K562 (cell line): ENCODE measurements around the gene MBD4.

ENCODE experiments used
- CEBPB ChIP-seq: fragments of 450-650 bp; IDR thresholded peaks from 2 replicates; pipeline ENCODE4 v1.6.1; 2016; ENCODE audit warnings: missing genetic modification characterization, missing compliant biosample characterization
- EP300 ChIP-seq: IDR thresholded peaks from 2 replicates; pipeline ENCODE4 v1.6.1; 2012; ENCODE audit warnings: low read length, improper control_type of control experiment
- NFE2 ChIP-seq: IDR thresholded peaks from 2 replicates; pipeline ENCODE4 v1.6.1; 2014; ENCODE audit warnings: antibody characterized with exemption, low read depth
- NFYB ChIP-seq: IDR thresholded peaks from 2 replicates; pipeline ENCODE4 v1.6.1; 2011; ENCODE audit warnings: mild to moderate bottlenecking, moderate library complexity; ENCODE audit not compliant: insufficient read length; ENCODE audit errors: extremely low read depth
- POU5F1 ChIP-seq: fragments of 150-350 bp; IDR thresholded peaks from 2 replicates; pipeline ENCODE4 v1.6.1; 2014; ENCODE audit warnings: borderline replicate concordance, low read length, low read depth, mild to moderate bottlenecking; ENCODE audit not compliant: partially characterized antibody
- RAD21 ChIP-seq, 2 experiments: fragments of 250-450 bp in 1 of 2; fragments of 450-650 bp in 1 of 2; sonication (Bioruptor Pico) in 1 of 2; formaldehyde crosslinking in 1 of 2; IDR thresholded peaks in 1 of 2; conservative IDR thresholded peaks in 1 of 2; 2 replicates each; pipeline versions ENCODE4 v1.4.0 to v1.8.0; 2020 to 2022; ENCODE audit warnings: mild to moderate bottlenecking in 2 of 2, moderate library complexity in 1 of 2
- TAF1 ChIP-seq: IDR thresholded peaks from 2 replicates; pipeline ENCODE4 v1.6.1; 2011; ENCODE audit warnings: mild to moderate bottlenecking, low read length, moderate library complexity; ENCODE audit not compliant: insufficient read depth, control insufficient read depth, severe bottlenecking; ENCODE audit errors: extremely low read depth
- TBL1XR1 ChIP-seq, 2 experiments: IDR thresholded peaks; 2 replicates each; pipeline ENCODE4 v1.6.1; 2012; ENCODE audit warnings: improper control_type of control experiment in 2 of 2, low read length in 2 of 2, mild to moderate bottlenecking in 1 of 2
- TF ChIP-seq, protein P1 (sequence below), 3 experiments: IDR thresholded peaks in 2 of 3; conservative IDR thresholded peaks in 1 of 3; 2 replicates each; pipeline ENCODE4 v1.5.1; 2011 to 2012; ENCODE audit warnings: low read length in 3 of 3, mild to moderate bottlenecking in 3 of 3, control low read depth in 2 of 3, improper control_type of control experiment in 1 of 3, inconsistent platforms in 1 of 3, low read depth in 1 of 3, mixed read lengths in 1 of 3, moderate library complexity in 1 of 3; ENCODE audit not compliant: insufficient read depth in 2 of 3
- TF ChIP-seq, protein P2 (sequence below): fragments of 250-450 bp; sonication (Bioruptor Pico); IDR thresholded peaks from 2 replicates; pipeline ENCODE4 v1.5.0; 2020; ENCODE audit warnings: mild to moderate bottlenecking
- TF ChIP-seq, protein P3 (sequence below): fragments of 450-650 bp; IDR thresholded peaks from 2 replicates; pipeline ENCODE4 v1.6.1; 2018; ENCODE audit warnings: mild to moderate bottlenecking, low read depth; ENCODE audit not compliant: partially characterized antibody

DNA sequence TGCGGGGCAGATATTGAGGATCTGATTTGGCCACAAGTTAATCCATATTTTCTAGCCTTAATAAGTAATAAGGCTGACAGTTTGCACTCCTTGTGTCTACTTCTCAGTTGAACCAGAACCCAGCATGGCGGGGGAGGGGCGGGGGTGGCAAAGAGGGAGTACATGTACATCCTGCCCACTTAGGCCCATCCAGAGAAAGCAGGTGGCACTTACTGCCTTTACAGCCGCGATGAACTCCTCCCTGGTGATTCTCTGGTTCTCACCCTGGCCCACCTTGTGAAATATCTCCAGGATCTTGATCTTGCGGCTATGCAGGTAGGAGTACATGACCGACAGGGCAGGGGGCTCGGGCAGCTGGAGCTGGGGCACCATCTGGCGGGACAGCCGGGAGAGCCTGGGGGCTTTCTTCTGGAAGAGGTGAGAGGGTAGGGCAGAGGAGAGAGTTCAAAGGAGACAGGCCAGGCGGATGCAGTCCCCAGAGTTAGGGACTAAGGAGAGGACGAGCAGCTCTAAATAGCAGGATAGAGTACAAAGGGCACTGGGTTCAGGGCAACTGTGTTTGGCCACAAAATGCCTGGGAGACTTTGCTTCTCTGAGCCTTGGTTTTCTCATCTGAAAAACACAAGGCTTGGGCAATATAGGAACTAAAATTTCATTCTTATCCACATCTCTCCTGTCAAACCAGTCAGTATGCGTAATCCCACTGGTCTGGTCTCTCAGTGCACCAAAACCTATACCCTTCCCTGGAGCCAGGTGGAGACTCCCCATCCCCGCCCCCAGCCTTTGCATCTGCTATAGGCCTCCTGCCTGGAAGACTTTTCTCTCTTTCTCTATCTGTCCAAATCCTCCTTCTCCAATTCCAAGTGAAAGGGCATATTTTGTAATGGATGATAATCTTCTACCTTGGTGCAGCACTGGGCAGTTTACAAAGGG is 21.4 kb downstream of the MBD4 start:
- TF ChIP-seq TAF1, result no peak
- no peak for TF ChIP-seq POU5F1
- TF ChIP-seq NFYB, result no peak
- TF ChIP-seq, protein P1, sequence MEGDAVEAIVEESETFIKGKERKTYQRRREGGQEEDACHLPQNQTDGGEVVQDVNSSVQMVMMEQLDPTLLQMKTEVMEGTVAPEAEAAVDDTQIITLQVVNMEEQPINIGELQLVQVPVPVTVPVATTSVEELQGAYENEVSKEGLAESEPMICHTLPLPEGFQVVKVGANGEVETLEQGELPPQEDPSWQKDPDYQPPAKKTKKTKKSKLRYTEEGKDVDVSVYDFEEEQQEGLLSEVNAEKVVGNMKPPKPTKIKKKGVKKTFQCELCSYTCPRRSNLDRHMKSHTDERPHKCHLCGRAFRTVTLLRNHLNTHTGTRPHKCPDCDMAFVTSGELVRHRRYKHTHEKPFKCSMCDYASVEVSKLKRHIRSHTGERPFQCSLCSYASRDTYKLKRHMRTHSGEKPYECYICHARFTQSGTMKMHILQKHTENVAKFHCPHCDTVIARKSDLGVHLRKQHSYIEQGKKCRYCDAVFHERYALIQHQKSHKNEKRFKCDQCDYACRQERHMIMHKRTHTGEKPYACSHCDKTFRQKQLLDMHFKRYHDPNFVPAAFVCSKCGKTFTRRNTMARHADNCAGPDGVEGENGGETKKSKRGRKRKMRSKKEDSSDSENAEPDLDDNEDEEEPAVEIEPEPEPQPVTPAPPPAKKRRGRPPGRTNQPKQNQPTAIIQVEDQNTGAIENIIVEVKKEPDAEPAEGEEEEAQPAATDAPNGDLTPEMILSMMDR (IDR thresholded peaks at IDR 0.05 in 2 of 3, conservative IDR thresholded peaks at IDR 0.05 in 1 of 3; ENCODE audit: insufficient read depth in 2 of 3, low read depth in 1 of 3, low read length in 3 of 3), result no peak
- no peak for TF ChIP-seq CEBPB (tag)
- TF ChIP-seq, protein P2, sequence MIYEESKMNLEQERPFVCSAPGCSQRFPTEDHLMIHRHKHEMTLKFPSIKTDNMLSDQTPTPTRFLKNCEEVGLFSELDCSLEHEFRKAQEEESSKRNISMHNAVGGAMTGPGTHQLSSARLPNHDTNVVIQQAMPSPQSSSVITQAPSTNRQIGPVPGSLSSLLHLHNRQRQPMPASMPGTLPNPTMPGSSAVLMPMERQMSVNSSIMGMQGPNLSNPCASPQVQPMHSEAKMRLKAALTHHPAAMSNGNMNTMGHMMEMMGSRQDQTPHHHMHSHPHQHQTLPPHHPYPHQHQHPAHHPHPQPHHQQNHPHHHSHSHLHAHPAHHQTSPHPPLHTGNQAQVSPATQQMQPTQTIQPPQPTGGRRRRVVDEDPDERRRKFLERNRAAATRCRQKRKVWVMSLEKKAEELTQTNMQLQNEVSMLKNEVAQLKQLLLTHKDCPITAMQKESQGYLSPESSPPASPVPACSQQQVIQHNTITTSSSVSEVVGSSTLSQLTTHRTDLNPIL (CRISPR knock-in tag), result no peak
- TF ChIP-seq NFE2, result no peak
- TF ChIP-seq EP300, result no peak
- TF ChIP-seq RAD21 (CRISPR knock-in tag; conservative IDR thresholded peaks at IDR 0.05 in 1 of 2, IDR thresholded peaks at IDR 0.05 in 1 of 2), result no peak
- TF ChIP-seq TBL1XR1 (IDR thresholded peaks at IDR 0.05; ENCODE audit: low read length in 2 of 2), result no peak
- TF ChIP-seq, protein P3, sequence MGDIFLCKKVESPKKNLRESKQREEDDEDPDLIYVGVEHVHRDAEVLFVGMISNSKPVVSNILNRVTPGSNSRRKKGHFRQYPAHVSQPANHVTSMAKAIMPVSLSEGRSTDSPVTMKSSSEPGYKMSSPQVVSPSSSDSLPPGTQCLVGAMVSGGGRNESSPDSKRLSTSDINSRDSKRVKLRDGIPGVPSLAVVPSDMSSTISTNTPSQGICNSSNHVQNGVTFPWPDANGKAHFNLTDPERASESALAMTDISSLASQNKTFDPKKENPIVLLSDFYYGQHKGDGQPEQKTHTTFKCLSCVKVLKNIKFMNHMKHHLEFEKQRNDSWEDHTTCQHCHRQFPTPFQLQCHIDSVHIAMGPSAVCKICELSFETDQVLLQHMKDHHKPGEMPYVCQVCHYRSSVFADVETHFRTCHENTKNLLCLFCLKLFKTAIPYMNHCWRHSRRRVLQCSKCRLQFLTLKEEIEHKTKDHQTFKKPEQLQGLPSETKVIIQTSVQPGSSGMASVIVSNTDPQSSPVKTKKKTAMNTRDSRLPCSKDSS, result no peak
